Smooth muscle cell (in vitro differentiated cells): ENCODE data around the gene ANKRD31. TPM values are rescaled to one million over a fixed set of nuclear protein-coding genes. Genes with fewer than 3 reads are reported as not detected.
A peak's percentile ranks its signal among the peaks of the same experiment; 100 is the strongest.

ENCODE experiments used
- DNase-seq: peaks from one replicate; lab custom pipeline; 2025; ENCODE audit not compliant: unreplicated experiment; lab: John Stamatoyannopoulos, UW
- H2AFZ ChIP-seq: fragments of 200-600 bp; sonication (generic); 2 replicates; pipeline ENCODE4 v1.6.0; 2016; ENCODE audit warnings: antibody characterized with exemption, low read depth, mild to moderate bottlenecking
- H3F3A ChIP-seq: fragments of 200-600 bp; sonication (generic); 2 replicates; pipeline ENCODE4 v1.6.0; 2017; ENCODE audit warnings: antibody characterized with exemption, low read depth
- H3K27ac ChIP-seq: fragments of 200-600 bp; sonication (generic); 2 replicates; pipeline ENCODE4 v1.5.1; 2016; ENCODE audit warnings: low read depth, mild to moderate bottlenecking
- H3K27me3 ChIP-seq: fragments of 200-600 bp; sonication (generic); 2 replicates; pipeline ENCODE4 v1.6.1; 2016; ENCODE audit warnings: low read depth, mild to moderate bottlenecking
- H3K36me3 ChIP-seq: fragments of 200-600 bp; sonication (generic); 2 replicates; pipeline ENCODE4 v1.5.1; 2016; ENCODE audit warnings: low read depth
- H3K4me1 ChIP-seq: fragments of 200-600 bp; sonication (generic); 2 replicates; pipeline ENCODE4 v1.5.1; 2016; ENCODE audit warnings: low read depth
- H3K4me2 ChIP-seq: fragments of 200-600 bp; sonication (generic); 2 replicates; pipeline ENCODE4 v1.6.0; 2016; ENCODE audit warnings: mild to moderate bottlenecking
- H3K4me3 ChIP-seq: fragments of 200-600 bp; sonication (generic); 2 replicates; pipeline ENCODE4 v1.5.1; 2016; ENCODE audit warnings: mild to moderate bottlenecking
- H3K79me2 ChIP-seq: fragments of 200-600 bp; sonication (generic); 2 replicates; pipeline ENCODE4 v1.6.0; 2016; ENCODE audit warnings: low read depth, mild to moderate bottlenecking
- H3K9ac ChIP-seq: fragments of 200-600 bp; sonication (generic); 2 replicates; pipeline ENCODE4 v1.6.0; 2016; ENCODE audit warnings: low read depth
- H3K9me3 ChIP-seq: fragments of 200-600 bp; sonication (generic); replicated peaks from 2 replicates; pipeline ENCODE4 v1.5.1; 2016; ENCODE audit warnings: low read depth
- H4K20me1 ChIP-seq: fragments of 200-600 bp; sonication (generic); 2 replicates; pipeline ENCODE4 v1.6.0; 2016; ENCODE audit warnings: low read depth
- CTCF ChIP-seq: fragments of 200-600 bp; sonication (generic); IDR thresholded peaks from 2 replicates; pipeline ENCODE4 v1.5.1; 2017; ENCODE audit warnings: borderline replicate concordance, mild to moderate bottlenecking, antibody characterized with exemption; ENCODE audit not compliant: insufficient read depth, poor library complexity, severe bottlenecking
- WGBS: methylation state at CpG from one replicate; pipeline ENCODE4 v1.1.7; 2016; ENCODE audit warnings: low lambda C conversion rate; 5-methylcytosine and 5-hydroxymethylcytosine counted together
- polyA plus RNA-seq: library from polyadenylated mRNA; unstranded; fragments of >200 nt; fragmentation: Nextera tagmentation; extraction: Ambion mirVana; gene quantifications from 2 replicates; pipeline ENCODE4 v1.2.1, GENCODE V29; 2016
- total RNA-seq: library from RNA; depleted of rRNA; stranded (reverse); fragments of >200 nt; gene quantifications from 2 replicates; pipeline ENCODE4 v1.2.3, GENCODE V29; 2014

Gene ANKRD31, protein sequence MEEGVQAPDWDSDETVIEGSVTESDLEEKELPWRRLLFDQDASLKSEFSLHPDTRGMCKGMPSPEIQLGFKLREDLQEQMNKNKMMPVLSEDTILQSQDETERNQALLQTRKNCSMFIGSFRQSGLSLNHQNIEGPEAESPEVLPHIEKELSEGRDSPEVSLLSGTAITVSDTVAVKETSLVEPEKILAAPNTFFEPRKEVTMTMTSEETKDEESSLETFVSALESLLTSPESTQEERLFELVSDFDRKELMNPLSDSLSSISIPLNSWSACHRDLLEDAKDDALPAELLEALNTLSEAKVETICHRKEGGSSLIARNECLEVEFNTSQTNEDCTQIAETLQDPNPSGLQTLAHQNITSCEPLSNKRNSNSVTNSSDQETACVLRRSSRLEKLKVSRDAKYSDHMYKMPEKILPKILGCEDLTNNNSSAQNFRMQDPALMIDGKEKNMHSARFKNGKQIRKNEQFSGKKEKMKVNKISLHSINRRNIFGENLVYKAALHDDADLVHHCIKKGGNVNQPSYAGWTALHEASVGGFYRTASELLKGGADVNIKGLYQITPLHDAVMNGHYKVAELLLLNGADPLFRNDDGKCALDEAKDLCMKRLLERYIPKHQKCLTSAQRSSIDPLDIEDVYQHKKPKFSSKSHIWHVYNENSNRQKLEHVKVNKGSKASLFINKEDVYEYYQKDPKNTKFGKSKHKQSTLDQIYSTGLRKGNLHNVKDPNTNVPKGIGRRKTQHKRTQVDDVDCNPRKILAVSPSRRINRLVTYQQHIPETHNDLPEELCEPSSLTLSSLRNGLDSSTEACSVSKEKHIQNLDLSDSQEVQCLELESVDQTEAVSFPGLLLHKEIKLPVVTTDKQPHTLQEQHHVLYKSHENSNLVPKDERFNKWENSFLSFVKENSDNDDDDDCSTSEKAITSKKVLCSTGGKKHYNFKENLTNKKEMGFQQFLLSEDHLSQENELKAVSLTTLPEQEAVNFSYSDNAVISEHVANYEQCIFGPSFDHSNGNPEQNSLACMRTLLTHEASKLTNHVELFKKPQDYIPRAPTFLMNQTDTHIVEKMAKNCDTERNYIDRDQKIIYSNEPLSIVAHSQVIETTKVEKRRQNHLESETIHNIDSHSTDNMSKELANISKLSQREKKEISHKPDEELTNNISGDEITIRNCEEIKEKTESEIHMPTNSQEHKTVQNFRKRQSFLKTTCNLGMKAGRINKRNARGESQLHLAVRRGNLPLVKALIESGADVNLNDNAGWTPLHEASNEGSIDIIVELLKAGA (N-terminal part only)
- total RNA-seq (0.18 and 0.22 TPM in 2 replicates), polyA plus RNA-seq (0.03 and 0.15 TPM in 2 replicates)

- peak; percentile 40 for DNase-seq
These were observed at the start of gene ANKRD31 for GRCh38 chr5:75236322-75237316. Gene ANKRD31 (minus strand): TSS chr5:75236878. CDS start chr5:75236686, 192 bp downstream.

DNA sequence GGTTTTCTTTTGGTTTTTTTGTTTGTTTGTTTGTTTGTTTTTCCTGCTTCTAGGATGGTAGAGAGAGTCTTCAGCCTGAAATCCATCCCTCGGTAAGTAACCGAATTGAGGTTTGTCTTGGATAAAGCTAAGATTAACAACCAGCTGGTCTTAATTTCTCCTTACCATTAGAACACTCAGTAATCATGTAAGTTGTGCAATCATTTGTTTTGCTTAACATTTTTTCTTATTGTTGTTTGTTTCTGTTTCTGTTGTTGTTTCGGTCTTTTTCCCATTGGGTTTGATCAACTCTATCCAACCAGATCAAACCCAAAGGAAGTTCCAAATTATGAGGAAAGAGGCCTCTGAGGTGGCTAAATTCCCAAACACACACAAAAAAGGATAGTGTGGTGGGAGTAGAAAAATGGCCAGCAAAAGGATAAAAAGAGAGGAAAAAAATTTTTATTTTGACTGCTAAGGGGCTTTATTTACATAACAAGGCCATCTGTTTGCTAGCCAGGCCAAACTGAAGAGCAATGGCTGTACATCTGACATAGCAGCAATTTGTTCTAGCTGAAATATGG is 49.6 kb upstream of the ANKRD31 start:
- H3K4me2 ChIP-seq: no peak overlapping the region
- WGBS: 56% methylated on average over 3 of the region's 3 CpGs

More at GRCh38 chr5:75236322-75237316, at the start of gene ANKRD31:
- 5% methylated on average over 57 of the region's 58 CpGs for WGBS
- H3K79me2 ChIP-seq: no peaks in the 10 kb centered on the region
- peak; percentile 61 for TF ChIP-seq CTCF
- no peaks in the 10 kb centered on the region for H3K9me3 ChIP-seq
- peak within 1 kb of the TSS; percentile 91 for H3K4me2 ChIP-seq
- no peaks in the 10 kb centered on the region for H3K36me3 ChIP-seq
- H3K4me3 ChIP-seq: peak within 1 kb of the TSS; percentile 77
- peak within 1 kb of the TSS; percentile 52 for H3K9ac ChIP-seq
- peak within 1 kb of the TSS; percentile 13 for H3K27ac ChIP-seq
- H2AFZ ChIP-seq: peak within 1 kb of the TSS; percentile 98
- no peaks in the 10 kb centered on the region for H3F3A ChIP-seq
- no peaks in the 10 kb centered on the region for H3K27me3 ChIP-seq
- peaks cover 7% of the 10 kb centered on the region for H3K4me1 ChIP-seq
- H4K20me1 ChIP-seq: no peaks in the 10 kb centered on the region

More for the DNA sequence above, 49.6 kb upstream of the ANKRD31 start:
- H3K4me3 ChIP-seq: no peak overlapping the region
- no peak for DNase-seq
- no peak overlapping the region for H2AFZ ChIP-seq
- H3K9me3 ChIP-seq: no peaks in the 10 kb centered on the region
- no peak overlapping the region for H3K9ac ChIP-seq
- H4K20me1 ChIP-seq: no peaks in the 10 kb centered on the region
- H3K27ac ChIP-seq: no peak overlapping the region
- H3F3A ChIP-seq: no peaks in the 10 kb centered on the region
- no peaks in the 10 kb centered on the region for H3K4me1 ChIP-seq
- no peaks in the 10 kb centered on the region for H3K79me2 ChIP-seq
- no peaks in the 10 kb centered on the region for H3K36me3 ChIP-seq
- H3K27me3 ChIP-seq: no peaks in the 10 kb centered on the region
- TF ChIP-seq CTCF: no peak
